ENCODE measurements around the gene GPR162. TPM values are rescaled to one million over a fixed set of nuclear protein-coding genes. Genes with fewer than 3 reads are reported as not detected.

The GPR162 gene
- total RNA-seq, 2 experiments from 2014 or later, result 0.25 to 0.29 TPM

GRCh38 chr12:6827437-6827911 is 5.9 kb downstream of the GPR162 start:
- POLR2A ChIA-PET, result no interaction called here
- H3K27ac Mint-ChIP-seq, result no peak overlapping the region
- H3K4me1 Mint-ChIP-seq, result peaks cover 16% of the 10 kb centered on the region
- H3K4me3 Mint-ChIP-seq, result peak overlapping the region; percentile 23
- peaks cover 67% of the 10 kb centered on the region for H3K27me3 Mint-ChIP-seq
- peak; percentile 50 for DNase-seq
- CTCF ChIA-PET, result interaction anchor here (1.0 to 2.2 kb wide), 4 partner anchors 14 to 38 kb away, joined by 3 to 8 read pairs (median 6); partner anchors contain the start of genes CD4, CDCA3, GNB3 and USP5
- H3K9me3 Mint-ChIP-seq, result no peaks in the 10 kb centered on the region
- H3K36me3 Mint-ChIP-seq (ENCODE audit: low read depth), result no peaks in the 10 kb centered on the region

GRCh38 chr12:6827982-6828780 is 6.6 kb downstream of the GPR162 start, which contains the start of gene P3H3:
P3H3 (plus strand) TSS chr12:6828407; CDS start chr12:6828441, 34 bp downstream.
- POLR2A ChIA-PET, result no interaction called here
- H3K9me3 Mint-ChIP-seq, result no peaks in the 10 kb centered on the region
- peaks cover 61% of the 10 kb centered on the region for H3K27me3 Mint-ChIP-seq
- H3K36me3 Mint-ChIP-seq (ENCODE audit: low read depth), result no peaks in the 10 kb centered on the region
- H3K27ac Mint-ChIP-seq, result peak within 1 kb of the TSS; percentile 54
- peak within 1 kb of the TSS; percentile 69 for H3K4me3 Mint-ChIP-seq
- no peak for DNase-seq
- peaks cover 16% of the 10 kb centered on the region for H3K4me1 Mint-ChIP-seq
- CTCF ChIA-PET, result interaction anchor here (0.7 to 2.2 kb wide), 12 partner anchors 11 to 75 kb away, joined by 3 to 17 read pairs (median 3); partner anchors contain the start of genes CD4, CDCA3, GNB3 and MLF2

GRCh38 chr12:6828781-6829535 is 7.3 kb downstream of the GPR162 start:
- Mint-ChIP-seq H3K27me3 (peaks cover 59% of the 10 kb centered on the region), H3K9me3 (no peaks in the 10 kb centered on the region), H3K36me3 (ENCODE audit: low read depth) (no peaks in the 10 kb centered on the region), H3K4me3 (peak overlapping the region; percentile 69), H3K4me1 (peaks cover 16% of the 10 kb centered on the region), H3K27ac (peak overlapping the region; percentile 54)
- ChIA-PET CTCF (interaction anchor here (0.7 to 2.2 kb wide), 11 partner anchors 10 to 76 kb away, joined by 3 to 17 read pairs (median 3); partner anchors contain the start of genes CD4, CDCA3, GNB3 and MLF2), POLR2A (no interaction called here)
- no peak for DNase-seq

- peaks cover 16% of the 10 kb centered on the region for H3K4me1 Mint-ChIP-seq
- DNase-seq, result no peak
- peak overlapping the region; percentile 69 for H3K4me3 Mint-ChIP-seq
- ChIA-PET CTCF (interaction anchor here (1.0 to 3.6 kb wide), 11 partner anchors 9 to 76 kb away, joined by 3 to 17 read pairs (median 4); partner anchors contain the start of genes CDCA3, GNB3, MLF2 and USP5), POLR2A (no interaction called here)
- peak overlapping the region; percentile 9 for H3K27ac Mint-ChIP-seq
- H3K27me3 Mint-ChIP-seq, result peaks cover 55% of the 10 kb centered on the region
- no peaks in the 10 kb centered on the region for H3K9me3 Mint-ChIP-seq
- no peaks in the 10 kb centered on the region for H3K36me3 Mint-ChIP-seq (ENCODE audit: low read depth)
These were observed 8.1 kb downstream of the GPR162 start for GRCh38 chr12:6829536-6830220.

GRCh38 chr12:6830286-6830890 is 8.8 kb downstream of the GPR162 start:
- Mint-ChIP-seq H3K9me3 (no peaks in the 10 kb centered on the region), H3K36me3 (ENCODE audit: low read depth) (no peaks in the 10 kb centered on the region), H3K27me3 (peaks cover 49% of the 10 kb centered on the region), H3K27ac (no peak overlapping the region), H3K4me3 (no peak overlapping the region), H3K4me1 (peaks cover 14% of the 10 kb centered on the region)
- no peak for DNase-seq
- ChIA-PET POLR2A (interaction anchor here (0.6 to 1.0 kb wide), 2 partner anchors 9 to 78 kb away, joined by 3 read pairs; partner anchors contain the start of gene MLF2), CTCF (interaction anchor here (1.3 to 3.6 kb wide), 5 partner anchors 11 to 77 kb away, joined by 4 to 16 read pairs (median 5); partner anchors contain the start of genes GNB3 and MLF2)

GRCh38 chr12:6830999-6831398 is 9.4 kb downstream of the GPR162 start:
- no peak for DNase-seq
- H3K9me3 Mint-ChIP-seq, result no peaks in the 10 kb centered on the region
- no peaks in the 10 kb centered on the region for H3K36me3 Mint-ChIP-seq (ENCODE audit: low read depth)
- H3K4me3 Mint-ChIP-seq, result no peak overlapping the region
- H3K27ac Mint-ChIP-seq, result no peak overlapping the region
- ChIA-PET CTCF (interaction anchor here (1.3 to 3.6 kb wide), 5 partner anchors 11 to 78 kb away, joined by 4 to 16 read pairs (median 5); partner anchors contain the start of genes GNB3 and MLF2), POLR2A (interaction anchor here (1.0 kb wide), 1 partner anchor 8 kb away, joined by 3 read pairs; no protein-coding TSS in a partner anchor)
- peaks cover 44% of the 10 kb centered on the region for H3K27me3 Mint-ChIP-seq
- peaks cover 15% of the 10 kb centered on the region for H3K4me1 Mint-ChIP-seq

GRCh38 chr12:6831450-6831995 is 9.9 kb downstream of the GPR162 start:
- POLR2A ChIA-PET, result interaction anchor here (1.0 kb wide), 1 partner anchor 8 kb away, joined by 3 read pairs; no protein-coding TSS in a partner anchor
- H3K27me3 Mint-ChIP-seq, result peaks cover 39% of the 10 kb centered on the region

GRCh38 chr12:6832125-6832524 is 10.5 kb downstream of the GPR162 start:
- ChIA-PET POLR2A (no interaction called here), CTCF (interaction anchor here (1.1 to 3.6 kb wide), 6 partner anchors 7 to 79 kb away, joined by 3 to 21 read pairs (median 7); partner anchors contain the start of genes CDCA3, GNB3 and MLF2)
- Mint-ChIP-seq H3K4me3 (no peak overlapping the region), H3K4me1 (peaks cover 16% of the 10 kb centered on the region), H3K36me3 (ENCODE audit: low read depth) (no peaks in the 10 kb centered on the region), H3K27ac (no peak overlapping the region), H3K9me3 (no peaks in the 10 kb centered on the region), H3K27me3 (peaks cover 37% of the 10 kb centered on the region)
- DNase-seq, result no peak

More at GRCh38 chr12:6831450-6831995, 9.9 kb downstream of the GPR162 start:
- Mint-ChIP-seq H3K27ac (peak overlapping the region; percentile 47), H3K4me1 (peaks cover 16% of the 10 kb centered on the region), H3K9me3 (no peaks in the 10 kb centered on the region), H3K4me3 (no peak overlapping the region), H3K36me3 (ENCODE audit: low read depth) (no peaks in the 10 kb centered on the region)
- DNase-seq, result no peak
- CTCF ChIA-PET, result interaction anchor here (1.1 to 3.6 kb wide), 4 partner anchors 10 to 78 kb away, joined by 3 to 16 read pairs (median 6); partner anchors contain the start of genes CDCA3, GNB3 and MLF2

- no peak for DNase-seq
- Mint-ChIP-seq H3K4me1 (peaks cover 10% of the 10 kb centered on the region), H3K9me3 (no peaks in the 10 kb centered on the region), H3K27me3 (peaks cover 30% of the 10 kb centered on the region), H3K36me3 (ENCODE audit: low read depth) (no peaks in the 10 kb centered on the region), H3K4me3 (no peak overlapping the region), H3K27ac (no peak overlapping the region)
- ChIA-PET POLR2A (interaction anchor here (0.6 kb wide), 1 partner anchor 280 kb away, joined by 3 read pairs; no protein-coding TSS in a partner anchor), CTCF (interaction anchor here (0.7 to 4.3 kb wide), 12 partner anchors 9 to 218 kb away, joined by 3 to 22 read pairs (median 6); partner anchors contain the start of genes CDCA3, MLF2 and TPI1)
These were observed 11.7 kb downstream of the GPR162 start for GRCh38 chr12:6833189-6833890.

- no peak overlapping the region for H3K27ac Mint-ChIP-seq
- no peak overlapping the region for H3K4me3 Mint-ChIP-seq
- peaks cover 5% of the 10 kb centered on the region for H3K4me1 Mint-ChIP-seq
- H3K27me3 Mint-ChIP-seq, result peaks cover 24% of the 10 kb centered on the region
- no peaks in the 10 kb centered on the region for H3K36me3 Mint-ChIP-seq (ENCODE audit: low read depth)
- POLR2A ChIA-PET, result interaction anchor here (0.6 kb wide), 2 partner anchors 124 to 279 kb away, joined by 3 read pairs; no protein-coding TSS in a partner anchor
- H3K9me3 Mint-ChIP-seq, result no peaks in the 10 kb centered on the region
- DNase-seq, result no peak
- CTCF ChIA-PET, result interaction anchor here (0.6 to 4.3 kb wide), 14 partner anchors 10 to 271 kb away, joined by 3 to 22 read pairs (median 4); partner anchors contain the start of genes CDCA3 and MLF2
These were observed 12.6 kb downstream of the GPR162 start for GRCh38 chr12:6834254-6834653.

Data from activated CD4-positive, alpha-beta T cell treated with anti-CD3 and anti-CD28 coated beads, Interleukin-2, amount 10 ng/mL, durations not matched to agents 7 days and 5 days (primary cell).